ENCODE measurements around the gene CDCP1. TPM values are rescaled to one million over a fixed set of nuclear protein-coding genes. Genes with fewer than 3 reads are reported as not detected.
A peak's percentile ranks its signal among the peaks of the same experiment; 100 is the strongest.

CDCP1 gene
- total RNA-seq, 6 donors from 2014 or later = 9.9 to 32.7 (median 19.2) TPM

DNA sequence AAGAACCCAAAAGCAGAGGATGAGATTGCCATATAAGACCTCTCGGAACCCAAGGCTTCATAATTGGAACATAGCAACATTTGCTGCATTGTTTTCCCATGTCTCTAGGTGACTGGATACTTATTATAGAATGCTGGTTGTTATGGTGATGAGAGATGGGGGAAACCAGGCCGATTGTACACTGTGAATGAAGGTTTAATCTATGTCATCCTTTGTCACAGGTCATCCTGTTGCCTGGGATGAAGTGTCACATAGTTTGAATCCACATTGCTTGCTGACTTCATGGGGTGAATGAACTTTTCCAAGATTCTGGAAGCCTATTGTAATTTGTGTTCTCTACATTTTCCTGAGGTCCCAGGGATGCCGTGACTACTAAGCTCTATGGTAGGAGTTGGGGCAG is 78.2 kb downstream of the CDCP1 start:
- peaks cover 11 to 24% (median 16%) of the 10 kb centered on the region in 4 donors for H3K4me1 ChIP-seq

GRCh38 chr3:45067486-45067885 is 78.7 kb downstream of the CDCP1 start:
- peaks cover 11 to 25% (median 19%) of the 10 kb centered on the region in 4 donors for H3K4me1 ChIP-seq
- no peaks in the 10 kb centered on the region for H3K27me3 ChIP-seq
- H3K4me3 ChIP-seq = no peak overlapping the region
- H3K36me3 ChIP-seq = no peaks in the 10 kb centered on the region
- ATAC-seq (ENCODE audit: low FRiP score in 2 of 2) = no peak
- no peak for TF ChIP-seq POLR2AphosphoS5 (IDR thresholded peaks at IDR 0.05)
- TF ChIP-seq POLR2A (IDR thresholded peaks at IDR 0.05) = no peak
- TF ChIP-seq EP300 (IDR thresholded peaks at IDR 0.05) = no peak
- TF ChIP-seq, protein P1, sequence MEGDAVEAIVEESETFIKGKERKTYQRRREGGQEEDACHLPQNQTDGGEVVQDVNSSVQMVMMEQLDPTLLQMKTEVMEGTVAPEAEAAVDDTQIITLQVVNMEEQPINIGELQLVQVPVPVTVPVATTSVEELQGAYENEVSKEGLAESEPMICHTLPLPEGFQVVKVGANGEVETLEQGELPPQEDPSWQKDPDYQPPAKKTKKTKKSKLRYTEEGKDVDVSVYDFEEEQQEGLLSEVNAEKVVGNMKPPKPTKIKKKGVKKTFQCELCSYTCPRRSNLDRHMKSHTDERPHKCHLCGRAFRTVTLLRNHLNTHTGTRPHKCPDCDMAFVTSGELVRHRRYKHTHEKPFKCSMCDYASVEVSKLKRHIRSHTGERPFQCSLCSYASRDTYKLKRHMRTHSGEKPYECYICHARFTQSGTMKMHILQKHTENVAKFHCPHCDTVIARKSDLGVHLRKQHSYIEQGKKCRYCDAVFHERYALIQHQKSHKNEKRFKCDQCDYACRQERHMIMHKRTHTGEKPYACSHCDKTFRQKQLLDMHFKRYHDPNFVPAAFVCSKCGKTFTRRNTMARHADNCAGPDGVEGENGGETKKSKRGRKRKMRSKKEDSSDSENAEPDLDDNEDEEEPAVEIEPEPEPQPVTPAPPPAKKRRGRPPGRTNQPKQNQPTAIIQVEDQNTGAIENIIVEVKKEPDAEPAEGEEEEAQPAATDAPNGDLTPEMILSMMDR (IDR thresholded peaks at IDR 0.05) = no peak
- no peaks in the 10 kb centered on the region for H3K9me3 ChIP-seq
- 82 to 83% methylated on average over 3 of the region's 4 CpGs for WGBS, 2 donors
- H3K27ac ChIP-seq = no peak overlapping the region
- no peak for DNase-seq

More for the DNA sequence above, 78.2 kb downstream of the CDCP1 start:
- DNase-seq = no peak
- H3K36me3 ChIP-seq = no peaks in the 10 kb centered on the region
- WGBS, 2 donors = 84 to 86% methylated on average over 3 of the region's 3 CpGs
- TF ChIP-seq EP300 (IDR thresholded peaks at IDR 0.05) = no peak
- TF ChIP-seq, protein P1 (IDR thresholded peaks at IDR 0.05) = no peak
- TF ChIP-seq POLR2AphosphoS5 (IDR thresholded peaks at IDR 0.05) = no peak
- no peak for TF ChIP-seq POLR2A (IDR thresholded peaks at IDR 0.05)
- no peak for ATAC-seq (ENCODE audit: low FRiP score in 2 of 2)
- no peak overlapping the region for H3K4me3 ChIP-seq
- no peak overlapping the region for H3K27ac ChIP-seq
- H3K9me3 ChIP-seq = no peaks in the 10 kb centered on the region
- no peaks in the 10 kb centered on the region for H3K27me3 ChIP-seq

- no peak for DNase-seq
- no peak for ATAC-seq (ENCODE audit: low FRiP score in 2 of 2)
- no peaks in the 10 kb centered on the region for H3K27me3 ChIP-seq
- no peaks in the 10 kb centered on the region for H3K9me3 ChIP-seq
- no peak overlapping the region for H3K4me3 ChIP-seq
- H3K4me1 ChIP-seq = peaks cover 11 to 25% (median 22%) of the 10 kb centered on the region in 4 donors
- H3K27ac ChIP-seq = peak overlapping the region in 1 of 4 donors; percentile 80
- 82 to 83% methylated on average over 3 of the region's 3 CpGs for WGBS, 2 donors
- TF ChIP-seq, protein P1 (IDR thresholded peaks at IDR 0.05) = no peak
- TF ChIP-seq POLR2AphosphoS5 (IDR thresholded peaks at IDR 0.05) = no peak
- TF ChIP-seq EP300 (IDR thresholded peaks at IDR 0.05) = no peak
- no peak for TF ChIP-seq POLR2A (IDR thresholded peaks at IDR 0.05)
- H3K36me3 ChIP-seq = no peaks in the 10 kb centered on the region
These were observed 79.9 kb downstream of the CDCP1 start for GRCh38 chr3:45066109-45066801.

- H3K36me3 ChIP-seq = no peaks in the 10 kb centered on the region
- TF ChIP-seq POLR2A (IDR thresholded peaks at IDR 0.05) (no peak), POLR2AphosphoS5 (IDR thresholded peaks at IDR 0.05) (no peak), EP300 (IDR thresholded peaks at IDR 0.05) (no peak)
- TF ChIP-seq, protein P1 (IDR thresholded peaks at IDR 0.05) = no peak
- H3K27ac ChIP-seq = peak overlapping the region; percentile 72 to 80 (median 80)
- H3K4me3 ChIP-seq = no peak overlapping the region
- H3K4me1 ChIP-seq = peaks cover 11 to 25% (median 22%) of the 10 kb centered on the region in 4 donors
- DNase-seq (no peak), ATAC-seq (ENCODE audit: low FRiP score in 2 of 2) (no peak)
- WGBS, 2 donors = 96 to 100% methylated on average over 1 of the region's 1 CpG
- no peaks in the 10 kb centered on the region for H3K9me3 ChIP-seq
- no peaks in the 10 kb centered on the region for H3K27me3 ChIP-seq
These were observed 80.8 kb downstream of the CDCP1 start for GRCh38 chr3:45065373-45065720.

All from upper lobe of left lung (tissue), 6 donors.